ENCODE measurements around the gene DERL2.
"Not testable (repeated sequence)": the region's sequence is repeated elsewhere in the genome, so short reads cannot be mapped to it uniquely, and the experiment has no call there.

The DERL2 gene

DNA sequence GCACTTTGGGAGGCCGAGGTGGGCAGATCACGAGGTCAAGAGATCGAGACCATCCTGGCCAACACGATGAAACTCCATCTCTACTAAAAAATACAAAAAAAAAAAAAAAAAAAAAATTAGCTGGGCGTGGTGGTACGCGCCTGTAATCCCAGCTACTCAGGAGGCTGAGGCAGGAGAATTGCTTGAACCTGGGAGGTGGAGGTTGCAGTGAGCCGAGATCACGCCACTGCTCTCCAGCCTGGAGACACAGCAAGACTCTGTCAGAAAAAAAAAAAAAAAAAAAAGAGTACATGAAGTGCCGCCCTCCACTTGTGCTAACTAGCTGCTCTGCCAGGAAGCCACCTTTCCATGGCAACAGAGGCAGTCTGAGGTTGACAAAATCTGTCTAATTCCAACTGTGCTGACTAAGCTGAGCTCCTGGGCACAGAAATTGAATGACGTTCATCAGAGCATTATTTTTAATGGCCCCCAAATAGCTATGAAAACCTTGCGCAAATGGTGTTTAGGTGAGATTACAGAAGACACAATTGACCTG lies 50.1 kb downstream of the DERL2 start:
- not testable (repeated sequence) for DNase-seq

DNA sequence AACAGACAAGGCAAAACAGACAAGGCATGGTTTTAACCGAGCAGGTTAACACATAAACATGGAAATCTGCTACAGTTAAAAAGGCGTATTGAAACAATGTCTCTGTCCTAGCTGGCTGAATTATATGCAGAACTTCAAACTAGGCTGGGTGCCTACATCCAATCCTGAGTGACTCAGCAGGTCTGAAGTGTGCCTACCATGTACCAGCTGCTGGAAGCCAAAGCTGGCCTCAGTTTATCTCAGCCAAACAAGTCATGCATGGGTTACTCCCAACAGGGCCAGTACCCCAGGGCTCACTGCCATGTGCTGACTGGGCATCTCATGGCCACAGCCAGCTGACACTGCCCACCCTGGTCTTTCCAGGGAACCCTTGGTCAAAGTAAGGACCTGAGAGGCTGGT lies 51.0 kb downstream of the DERL2 start:
- DNase-seq: no peak

DNA sequence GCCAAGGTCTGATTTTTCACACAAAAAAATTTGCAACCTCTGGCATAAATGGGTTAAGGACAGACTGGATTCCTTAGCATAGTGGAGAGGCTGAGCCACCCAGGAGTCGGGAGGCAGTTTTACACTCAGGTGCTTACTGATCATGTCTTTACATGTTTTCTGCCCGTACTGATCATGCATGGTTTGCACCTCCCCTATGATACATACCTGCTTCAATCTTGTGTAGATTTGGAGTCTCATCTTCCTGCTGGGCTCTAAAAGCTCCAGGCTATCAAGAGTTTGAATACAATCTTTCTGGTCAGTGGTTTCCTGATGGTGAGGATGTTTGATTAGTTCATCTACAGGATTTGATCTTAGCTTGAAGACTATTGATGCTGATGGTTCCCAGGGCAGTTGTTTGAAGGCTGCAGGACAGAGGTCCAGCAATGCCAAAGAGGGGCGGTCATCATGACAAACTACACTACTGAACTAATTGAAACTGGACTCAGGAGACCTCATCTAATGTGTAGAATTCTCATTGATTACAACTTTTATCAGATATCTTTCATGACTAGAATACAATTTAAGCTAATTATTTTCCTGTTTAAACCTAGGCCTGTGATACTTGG lies 53.9 kb downstream of the DERL2 start:
- no peak for DNase-seq

GRCh38 chr17:5431234-5431633 lies 54.7 kb downstream of the DERL2 start:
- not testable (repeated sequence) for DNase-seq

DNA sequence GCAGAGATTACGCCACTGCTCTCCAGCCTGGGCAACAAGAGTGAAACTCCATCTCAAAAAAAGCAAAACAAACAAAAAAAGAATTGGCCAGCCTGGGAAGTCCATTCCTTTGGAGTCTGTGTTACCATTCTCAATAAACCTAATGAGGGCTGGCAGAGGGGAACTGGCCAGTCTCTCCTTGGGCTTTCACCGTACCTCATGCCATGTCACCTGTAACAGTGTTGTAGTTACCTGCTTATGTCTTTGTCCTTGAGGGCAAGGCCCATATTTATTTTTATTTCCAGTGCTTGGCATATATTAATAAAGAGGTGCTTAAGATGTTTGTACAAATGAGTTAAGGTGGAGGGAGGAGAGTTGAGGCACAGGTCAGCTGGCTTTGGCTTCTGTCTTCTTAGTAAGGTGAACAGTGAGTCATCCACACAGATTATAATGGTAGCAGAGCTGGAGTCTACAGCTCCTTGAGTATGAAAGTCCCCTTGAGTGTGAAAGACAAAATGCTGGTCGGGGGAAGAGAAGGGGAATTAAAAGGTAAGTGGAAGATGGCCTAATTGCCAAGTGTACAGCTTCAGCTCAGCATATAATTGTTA lies 55.5 kb downstream of the DERL2 start:
- no peak for DNase-seq

GRCh38 chr17:5429191-5429887 lies 56.6 kb downstream of the DERL2 start:
- no peak for DNase-seq

- no peak for DNase-seq
These were observed 60.2 kb downstream of the DERL2 start for GRCh38 chr17:5425826-5426225.

- DNase-seq: no peak
These were observed 61.1 kb downstream of the DERL2 start for GRCh38 chr17:5424909-5425308.

GRCh38 chr17:5422505-5422904 lies 63.5 kb downstream of the DERL2 start:
- DNase-seq: no peak
